NCI-H146 (cell line): Measurements from ENCODE around the gene ITSN1.
A peak's percentile ranks its signal among the peaks of the same experiment; 100 is the strongest.

Source experiments
- DNase-seq: peaks from one replicate; lab custom pipeline; 2025; lab: John Stamatoyannopoulos, UW

ITSN1 gene

GRCh38 chr21:33813832-33814365, 171.6 kb downstream of the ITSN1 start:
- no peak for DNase-seq

- DNase-seq, result no peak
These were observed 172.9 kb downstream of the ITSN1 start for GRCh38 chr21:33815143-33815707.

- no peak for DNase-seq
These were observed 173.9 kb downstream of the ITSN1 start for GRCh38 chr21:33816174-33816573.

DNA sequence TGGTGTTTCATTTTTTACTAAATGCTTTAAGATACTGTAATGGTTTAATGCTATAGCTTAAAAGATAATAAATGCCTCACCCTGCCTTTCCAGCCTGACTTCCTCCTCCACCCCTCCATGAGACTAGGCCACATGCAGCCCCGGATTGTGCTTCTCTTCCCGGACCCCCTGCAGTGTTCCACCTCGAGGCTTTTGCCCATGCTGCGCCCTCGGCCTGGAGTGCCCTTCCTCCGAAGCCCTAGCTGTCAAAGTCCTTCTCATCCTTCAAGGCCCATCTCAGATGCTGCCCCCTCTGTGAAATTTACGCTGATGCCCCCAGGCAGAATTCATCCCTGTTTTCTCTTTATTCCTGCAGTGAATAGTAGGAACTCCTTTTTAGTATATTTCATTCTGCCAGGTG, 174.8 kb downstream of the ITSN1 start:
- DNase-seq, result peak; percentile 30

DNA sequence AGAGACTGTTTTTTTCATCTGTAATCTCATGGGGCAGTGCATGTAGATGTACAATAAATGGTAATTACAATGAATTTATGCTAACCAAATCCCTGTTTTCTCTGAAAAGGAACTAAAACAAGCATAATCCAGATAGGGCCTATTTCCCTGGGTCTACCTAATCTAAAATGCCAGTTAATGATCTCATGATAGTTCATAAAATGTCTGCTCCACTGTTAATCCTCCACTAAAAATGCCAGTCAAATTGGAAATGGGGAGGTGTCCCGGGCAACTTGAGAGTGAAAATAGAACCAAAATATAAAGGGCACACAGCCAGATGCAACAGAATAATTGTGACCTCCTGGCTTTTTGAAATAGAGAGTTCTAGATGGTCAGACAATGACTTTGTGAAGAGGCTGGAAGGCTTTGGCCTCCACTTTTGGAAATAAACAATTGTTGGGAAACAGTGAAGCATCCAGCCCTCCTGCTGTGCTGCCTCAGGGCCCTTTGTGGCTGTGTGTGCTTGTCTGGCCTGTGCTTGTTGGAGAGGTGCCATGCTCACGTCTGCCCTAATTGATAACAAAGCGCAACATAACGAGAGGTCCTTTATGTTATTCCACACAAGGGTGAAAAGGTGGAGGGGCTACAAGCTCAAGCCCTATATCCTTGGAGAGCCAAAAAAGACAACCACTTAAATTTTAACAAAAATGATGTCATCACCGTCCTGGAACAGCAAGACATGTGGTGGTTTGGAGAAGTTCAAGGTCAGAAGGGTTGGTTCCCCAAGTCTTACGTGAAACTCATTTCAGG, 175.6 kb downstream of the ITSN1 start:
- DNase-seq, result peak; percentile 67

- no peak for DNase-seq
These were observed 178.0 kb downstream of the ITSN1 start for GRCh38 chr21:33820230-33820770.

- DNase-seq, result no peak
These were observed 178.5 kb downstream of the ITSN1 start for GRCh38 chr21:33820798-33821197.

- DNase-seq, result no peak
These were observed 179.4 kb downstream of the ITSN1 start for GRCh38 chr21:33821503-33822322.

DNA sequence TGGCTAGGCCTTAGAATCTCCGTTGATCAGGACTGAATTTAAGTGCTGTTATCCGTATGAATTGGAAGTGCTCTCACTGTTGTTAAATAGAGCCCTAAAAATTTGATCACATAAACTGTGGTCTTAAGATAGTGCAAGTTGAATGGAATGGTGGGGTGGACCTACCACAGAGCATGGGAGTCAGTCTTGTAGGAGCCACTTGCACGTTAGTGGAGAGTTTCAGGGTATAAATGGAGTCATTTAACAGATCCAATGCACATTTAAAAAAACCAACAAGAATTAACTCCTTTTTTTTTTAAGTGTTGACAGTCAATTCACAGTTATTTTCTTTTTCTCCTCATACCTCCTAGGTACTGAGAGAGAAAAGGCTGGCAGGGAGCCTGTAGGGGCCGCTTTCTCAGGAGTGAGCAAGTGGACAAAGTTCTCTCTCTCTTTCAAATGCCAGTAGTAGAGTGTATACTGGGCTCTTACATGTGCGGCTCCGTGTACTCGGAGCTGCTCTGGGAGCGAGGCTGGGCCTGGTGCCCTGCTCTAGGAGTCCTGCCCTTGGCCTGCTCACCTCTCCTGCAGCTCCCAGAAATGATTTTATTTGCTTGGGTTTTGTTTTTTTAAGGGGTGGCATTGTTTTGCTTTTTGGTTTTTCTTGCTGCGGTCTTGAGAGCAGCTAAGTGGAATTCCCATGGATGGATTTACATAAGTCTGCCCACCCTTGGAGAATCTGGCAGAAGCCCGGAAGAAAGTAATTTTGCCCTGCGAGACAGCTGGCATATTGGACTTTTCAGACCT, 182.0 kb downstream of the ITSN1 start:
- no peak for DNase-seq

GRCh38 chr21:33825419-33825818, 183.1 kb downstream of the ITSN1 start:
- DNase-seq, result no peak

GRCh38 chr21:33825915-33826314, 183.6 kb downstream of the ITSN1 start:
- no peak for DNase-seq

- DNase-seq, result no peak
These were observed 185.8 kb downstream of the ITSN1 start for GRCh38 chr21:33828083-33828482.

DNA sequence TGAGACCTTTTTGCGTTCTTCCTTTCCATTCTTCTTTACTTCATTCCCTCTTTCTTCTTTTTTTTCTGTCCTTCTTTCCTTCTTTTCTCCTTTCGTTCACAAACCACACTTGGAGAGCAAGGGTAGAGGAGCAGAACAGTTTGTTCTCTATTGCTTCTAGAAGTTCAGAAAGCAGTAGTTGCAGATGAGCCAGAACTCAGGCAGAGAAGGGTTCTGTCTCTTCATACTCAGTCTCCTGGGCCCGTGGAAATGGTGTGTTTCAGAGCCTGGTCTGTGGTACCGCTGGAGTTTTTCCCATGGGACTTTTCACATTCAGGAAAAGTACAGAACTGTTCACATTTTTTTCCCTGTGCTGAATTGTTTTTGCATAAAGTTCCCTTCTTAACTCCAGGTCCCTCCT, 186.3 kb downstream of the ITSN1 start:
- DNase-seq, result no peak

GRCh38 chr21:33829844-33830243, 187.5 kb downstream of the ITSN1 start:
- no peak for DNase-seq

GRCh38 chr21:33831962-33832659, 189.8 kb downstream of the ITSN1 start:
- no peak for DNase-seq

- DNase-seq, result no peak
These were observed 192.7 kb downstream of the ITSN1 start for GRCh38 chr21:33834801-33835500.

DNA sequence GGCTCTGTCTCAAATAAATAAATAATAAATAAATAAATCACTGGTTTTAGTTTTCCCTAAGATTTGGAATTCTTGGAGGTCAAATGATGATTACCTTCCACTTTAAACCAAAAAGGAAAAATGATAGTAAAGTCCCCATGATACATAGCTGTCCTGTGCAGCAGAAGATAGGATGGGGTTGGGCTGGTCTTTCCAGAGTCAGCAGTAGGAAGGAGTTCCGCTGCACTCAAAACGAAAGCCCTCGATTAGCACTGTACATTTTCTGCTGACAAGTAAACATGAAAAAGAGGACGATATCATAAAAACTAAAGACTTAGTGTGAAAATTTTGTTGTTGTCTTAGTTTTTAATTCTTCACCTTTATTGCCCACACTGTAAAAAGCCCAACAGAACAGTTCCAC, 193.6 kb downstream of the ITSN1 start:
- no peak for DNase-seq

- DNase-seq, result no peak
These were observed 194.1 kb downstream of the ITSN1 start for GRCh38 chr21:33836408-33836807.

DNA sequence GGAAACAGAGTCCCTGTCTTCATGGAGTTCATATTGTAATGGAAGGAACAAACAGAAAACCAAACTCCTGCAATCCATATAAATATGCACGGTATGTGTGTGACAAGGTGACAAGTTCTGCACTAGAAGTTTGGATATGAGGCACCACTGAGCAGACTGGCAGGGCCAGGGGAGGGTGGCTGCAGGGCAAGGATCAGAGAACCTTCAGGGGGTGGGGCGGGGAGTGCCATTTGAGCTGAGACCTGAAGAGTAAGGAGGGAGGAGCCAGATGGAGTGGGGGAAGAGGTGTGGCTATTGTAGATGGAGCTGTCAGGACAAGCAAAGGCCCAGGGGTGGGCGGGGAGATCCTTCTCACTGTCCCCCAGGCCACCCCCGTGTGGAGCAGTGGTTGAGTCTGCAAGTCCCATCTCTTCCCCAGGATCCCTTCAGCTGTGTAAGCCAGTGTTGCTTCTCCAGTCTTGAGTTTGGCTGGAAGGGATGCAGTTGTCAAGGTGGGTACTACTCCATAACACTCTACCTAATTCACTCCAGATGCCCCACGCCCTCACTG, 196.9 kb downstream of the ITSN1 start:
- no peak for DNase-seq

DNA sequence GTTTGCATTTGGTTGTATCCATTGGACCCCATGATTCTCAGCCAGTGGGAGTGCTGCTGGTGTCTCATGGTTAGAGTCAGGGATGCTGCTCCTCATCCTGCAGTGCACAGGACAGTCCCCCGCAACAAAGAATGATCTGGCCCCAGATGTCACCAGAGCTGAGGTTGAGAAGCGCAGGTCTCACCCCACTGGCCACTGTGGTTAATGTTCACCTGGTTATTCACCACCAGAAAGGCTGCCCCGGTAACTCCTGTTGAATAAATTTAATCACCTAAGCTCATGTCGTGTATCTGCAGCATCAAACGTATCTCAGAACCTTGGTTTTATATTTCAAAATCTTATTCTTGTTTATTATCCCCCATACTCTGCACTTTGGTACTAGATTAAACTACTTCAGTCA, 197.5 kb downstream of the ITSN1 start:
- no peak for DNase-seq
